ENCODE results near the gene STK32C.
"Not testable (repeated sequence)": the region's sequence is repeated elsewhere in the genome, so short reads cannot be mapped to it uniquely, and the experiment has no call there.

Gene STK32C

GRCh38 chr10:132341017-132341416 lies 33.3 kb upstream of the STK32C start:
- no peak for DNase-seq (ENCODE audit: low read depth)
- H3K4me3 ChIP-seq (ENCODE audit: control insufficient read depth, low read depth, low read length) = no peak overlapping the region
- TF ChIP-seq, protein P1, sequence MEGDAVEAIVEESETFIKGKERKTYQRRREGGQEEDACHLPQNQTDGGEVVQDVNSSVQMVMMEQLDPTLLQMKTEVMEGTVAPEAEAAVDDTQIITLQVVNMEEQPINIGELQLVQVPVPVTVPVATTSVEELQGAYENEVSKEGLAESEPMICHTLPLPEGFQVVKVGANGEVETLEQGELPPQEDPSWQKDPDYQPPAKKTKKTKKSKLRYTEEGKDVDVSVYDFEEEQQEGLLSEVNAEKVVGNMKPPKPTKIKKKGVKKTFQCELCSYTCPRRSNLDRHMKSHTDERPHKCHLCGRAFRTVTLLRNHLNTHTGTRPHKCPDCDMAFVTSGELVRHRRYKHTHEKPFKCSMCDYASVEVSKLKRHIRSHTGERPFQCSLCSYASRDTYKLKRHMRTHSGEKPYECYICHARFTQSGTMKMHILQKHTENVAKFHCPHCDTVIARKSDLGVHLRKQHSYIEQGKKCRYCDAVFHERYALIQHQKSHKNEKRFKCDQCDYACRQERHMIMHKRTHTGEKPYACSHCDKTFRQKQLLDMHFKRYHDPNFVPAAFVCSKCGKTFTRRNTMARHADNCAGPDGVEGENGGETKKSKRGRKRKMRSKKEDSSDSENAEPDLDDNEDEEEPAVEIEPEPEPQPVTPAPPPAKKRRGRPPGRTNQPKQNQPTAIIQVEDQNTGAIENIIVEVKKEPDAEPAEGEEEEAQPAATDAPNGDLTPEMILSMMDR (conservative IDR thresholded peaks at IDR 0.05; ENCODE audit: control insufficient read depth, insufficient read depth, low read depth, low read length) = no peak

- DNase-seq (ENCODE audit: low read depth) = no peak
- TF ChIP-seq, protein P1 (conservative IDR thresholded peaks at IDR 0.05; ENCODE audit: control insufficient read depth, insufficient read depth, low read depth, low read length) = no peak
These were observed 31.5 kb upstream of the STK32C start for GRCh38 chr10:132339276-132339675.

GRCh38 chr10:132338876-132339275 lies 31.1 kb upstream of the STK32C start:
- TF ChIP-seq, protein P1 (conservative IDR thresholded peaks at IDR 0.05; ENCODE audit: control insufficient read depth, insufficient read depth, low read depth, low read length) = no peak
- no peak for DNase-seq (ENCODE audit: low read depth)
- no peak overlapping the region for H3K4me3 ChIP-seq (ENCODE audit: control insufficient read depth, low read depth, low read length)

More at GRCh38 chr10:132339276-132339675, 31.5 kb upstream of the STK32C start:
- H3K4me3 ChIP-seq (ENCODE audit: control insufficient read depth, low read depth, low read length) = no peak overlapping the region

GRCh38 chr10:132337854-132338253 lies 30.1 kb upstream of the STK32C start:
- DNase-seq (ENCODE audit: low read depth); H3K4me3 ChIP-seq (ENCODE audit: control insufficient read depth, low read depth, low read length): not testable (repeated sequence)

DNA sequence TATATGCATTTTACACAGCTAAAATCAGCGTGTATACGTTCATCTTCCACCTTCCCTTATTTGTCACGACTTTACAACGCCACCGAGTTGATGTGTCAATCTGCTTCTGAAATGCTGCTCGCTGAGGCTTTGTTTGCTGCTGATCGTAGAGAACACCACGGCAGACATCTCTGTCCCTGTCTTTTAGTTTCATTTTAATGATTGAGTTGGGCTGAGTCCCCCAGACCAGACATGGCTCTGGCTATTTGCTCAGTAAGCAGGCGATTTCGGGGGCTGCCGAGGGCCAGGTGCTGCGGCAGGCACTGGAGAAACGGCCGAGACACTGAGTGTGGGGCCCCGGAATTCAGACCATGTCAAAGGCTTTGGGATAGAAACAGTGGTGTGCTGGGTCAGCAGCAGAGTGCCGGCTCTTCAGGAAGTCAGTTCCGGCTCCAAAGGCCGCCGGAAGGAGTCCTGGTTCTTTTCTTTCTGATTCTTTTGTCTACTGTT lies 29.2 kb upstream of the STK32C start:
- TF ChIP-seq, protein P1 (conservative IDR thresholded peaks at IDR 0.05; ENCODE audit: control insufficient read depth, insufficient read depth, low read depth, low read length) = no peak
- H3K4me3 ChIP-seq (ENCODE audit: control insufficient read depth, low read depth, low read length) = peak overlapping the region; percentile 4
- DNase-seq (ENCODE audit: low read depth) = no peak

DNA sequence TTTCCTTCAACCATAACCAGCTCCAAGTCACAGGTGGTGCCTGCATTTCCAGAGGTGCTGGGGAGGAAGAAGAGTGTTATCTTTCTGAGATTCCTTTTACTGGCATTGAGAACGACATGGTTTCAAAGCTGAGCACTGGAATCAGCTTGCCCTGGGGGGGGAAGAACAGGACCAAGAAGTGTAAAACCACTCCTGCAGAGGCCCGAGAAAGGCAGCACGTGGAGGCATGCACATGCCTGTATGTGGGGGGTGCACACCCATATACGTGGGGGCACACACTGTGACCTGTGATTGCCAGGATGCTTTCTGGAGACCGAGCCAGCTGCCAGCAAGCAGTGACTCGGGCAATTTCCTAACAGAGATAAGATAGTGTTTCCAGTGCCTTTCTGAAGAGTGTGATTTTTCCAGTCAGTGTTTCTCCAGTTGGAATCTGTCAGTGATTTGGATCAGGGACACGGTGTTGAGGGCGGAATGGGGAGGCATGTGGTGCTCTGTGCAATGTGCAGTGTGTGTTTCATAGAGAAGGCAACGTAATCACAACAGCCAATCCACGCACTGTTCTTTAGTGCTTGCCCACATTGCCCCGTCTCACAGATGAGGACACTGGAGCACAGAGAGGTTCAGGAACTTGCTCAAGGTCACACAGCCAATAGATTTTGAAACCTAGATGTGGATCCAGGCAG lies 28.5 kb upstream of the STK32C start:
- no peak overlapping the region for H3K4me3 ChIP-seq (ENCODE audit: control insufficient read depth, low read depth, low read length)
- DNase-seq (ENCODE audit: low read depth) = no peak
- TF ChIP-seq, protein P1 (conservative IDR thresholded peaks at IDR 0.05; ENCODE audit: control insufficient read depth, insufficient read depth, low read depth, low read length) = no peak

GRCh38 chr10:132335189-132336063 lies 27.7 kb upstream of the STK32C start:
- TF ChIP-seq, protein P1 (conservative IDR thresholded peaks at IDR 0.05; ENCODE audit: control insufficient read depth, insufficient read depth, low read depth, low read length) = no peak
- no peak overlapping the region for H3K4me3 ChIP-seq (ENCODE audit: control insufficient read depth, low read depth, low read length)
- no peak for DNase-seq (ENCODE audit: low read depth)

All from fibroblast of mammary gland (primary cell).